ENCODE data around the gene SELENON.

The SELENON gene

DNA sequence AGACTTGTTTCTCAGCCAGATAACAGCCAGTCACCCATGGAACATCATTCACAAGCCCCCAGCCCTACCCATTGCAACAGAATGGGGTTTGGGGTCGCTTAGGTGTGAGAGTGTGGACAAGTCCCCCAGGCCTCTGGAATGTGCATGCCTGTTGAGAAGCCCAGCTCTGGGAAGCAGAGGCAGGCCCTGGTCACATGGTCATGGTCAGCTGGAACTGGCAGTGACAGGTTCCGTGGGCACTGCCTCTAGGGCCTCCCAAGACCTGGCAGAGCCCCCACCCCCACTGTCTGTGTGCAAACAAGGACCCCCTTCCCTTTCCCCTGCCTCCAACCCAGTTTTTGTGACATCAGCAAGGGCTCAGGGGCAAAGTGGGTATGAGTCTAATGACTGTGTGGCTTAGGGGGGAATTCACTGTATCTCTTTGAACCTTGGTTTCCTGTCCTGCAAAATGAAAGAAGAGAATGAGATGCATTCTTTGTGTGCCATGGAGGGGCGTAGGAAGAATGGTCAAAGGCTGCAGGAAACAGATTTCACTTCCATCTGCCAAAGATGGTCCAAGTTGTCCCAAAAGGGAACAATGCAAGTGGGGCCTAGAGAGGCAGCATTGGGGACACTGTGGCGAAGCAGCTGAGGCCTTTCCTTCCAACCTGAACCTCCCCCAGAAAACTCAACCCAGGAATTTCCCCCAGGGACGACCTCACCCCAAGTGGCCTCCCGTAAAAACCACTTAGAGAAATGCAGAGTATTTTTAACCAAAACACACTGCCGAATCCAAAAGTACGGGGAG is 34.7 kb upstream of the SELENON start:
- ChIA-PET CTCF (interaction anchor here (0.7 to 1.7 kb wide), 2 partner anchors 9 to 22 kb away, joined by 3 read pairs; no protein-coding TSS in a partner anchor), POLR2A (no interaction called here)
- no peak for TF ChIP-seq CTCF (IDR thresholded peaks at IDR 0.05; ENCODE audit: control extremely low read depth, extremely low read depth, low read depth, missing control alignments)
- no peak for DNase-seq (ENCODE audit: extremely low spot score)

- ChIA-PET POLR2A (no interaction called here), CTCF (interaction anchor here (0.7 to 1.7 kb wide), 2 partner anchors 9 to 21 kb away, joined by 3 read pairs; no protein-coding TSS in a partner anchor)
- no peak for DNase-seq (ENCODE audit: extremely low spot score)
- TF ChIP-seq CTCF (IDR thresholded peaks at IDR 0.05; ENCODE audit: control extremely low read depth, extremely low read depth, low read depth, missing control alignments), result no peak
These were observed 33.9 kb upstream of the SELENON start for GRCh38 chr1:25765923-25766589.

- CTCF ChIA-PET, result interaction anchor here (1.7 kb wide), 1 partner anchor 21 kb away, joined by 3 read pairs; no protein-coding TSS in a partner anchor
- DNase-seq (ENCODE audit: extremely low spot score), result no peak
- TF ChIP-seq CTCF (IDR thresholded peaks at IDR 0.05; ENCODE audit: control extremely low read depth, extremely low read depth, low read depth, missing control alignments), result no peak
- POLR2A ChIA-PET, result no interaction called here
These were observed 33.1 kb upstream of the SELENON start for GRCh38 chr1:25766721-25767436.

GRCh38 chr1:25767437-25767770 is 32.6 kb upstream of the SELENON start:
- POLR2A ChIA-PET, result no interaction called here
- DNase-seq (ENCODE audit: extremely low spot score), result no peak
- TF ChIP-seq CTCF (IDR thresholded peaks at IDR 0.05; ENCODE audit: control extremely low read depth, extremely low read depth, low read depth, missing control alignments), result no peak
- CTCF ChIA-PET, result no interaction called here

- DNase-seq (ENCODE audit: extremely low spot score), result no peak
- no peak for TF ChIP-seq CTCF (IDR thresholded peaks at IDR 0.05; ENCODE audit: control extremely low read depth, extremely low read depth, low read depth, missing control alignments)
- POLR2A ChIA-PET, result no interaction called here
- CTCF ChIA-PET, result no interaction called here
These were observed 31.0 kb upstream of the SELENON start for GRCh38 chr1:25768999-25769398.

DNA sequence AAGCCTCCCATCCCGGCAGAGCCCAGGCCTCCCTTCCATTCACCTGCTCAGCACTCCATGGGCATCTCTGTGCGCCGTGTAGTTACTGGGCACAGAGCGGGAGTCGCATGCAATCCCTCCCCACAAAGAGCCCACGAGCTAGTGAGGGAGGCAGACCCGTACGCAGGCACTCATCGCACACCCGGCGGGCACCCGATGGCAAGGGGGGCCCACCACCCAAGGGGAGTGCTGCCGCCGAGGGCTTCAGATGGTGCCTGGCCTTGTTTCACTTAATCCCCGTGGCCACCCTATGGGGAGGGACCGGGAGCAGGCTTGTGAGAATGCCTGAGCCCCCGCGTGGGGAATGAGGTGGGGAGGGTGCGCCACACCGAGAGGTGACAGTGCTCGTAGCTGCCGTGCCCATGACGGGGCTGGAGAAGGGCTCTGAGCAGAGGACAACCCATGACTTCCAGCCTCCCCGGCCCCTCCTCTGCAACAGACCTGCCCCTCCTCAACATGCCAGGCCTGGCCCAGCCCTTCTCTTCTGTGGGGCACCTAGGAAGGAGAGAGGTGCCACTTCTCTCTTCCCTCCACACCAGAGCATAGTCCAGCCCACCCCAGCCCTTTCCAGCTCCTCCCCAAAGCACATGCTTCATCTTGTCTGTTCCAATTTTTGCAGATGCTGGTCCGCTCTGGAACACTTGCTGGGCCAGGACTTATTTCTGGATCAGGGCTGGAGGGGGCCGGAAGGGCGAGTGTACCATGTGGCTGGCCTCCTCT is 30.2 kb upstream of the SELENON start:
- ChIA-PET CTCF (interaction anchor here (1.5 kb wide), 1 partner anchor 29 kb away, joined by 3 read pairs; no protein-coding TSS in a partner anchor), POLR2A (no interaction called here)
- DNase-seq (ENCODE audit: extremely low spot score), result no peak
- no peak for TF ChIP-seq CTCF (IDR thresholded peaks at IDR 0.05; ENCODE audit: control extremely low read depth, extremely low read depth, low read depth, missing control alignments)

Data from GM10248 (cell line).